Lower leg skin (tissue), 4 donors: ENCODE results near the gene UBE2Q1. TPM values are rescaled to one million over a fixed set of nuclear protein-coding genes. Genes with fewer than 3 reads are reported as not detected.

Source experiments
- DNase-seq, 2 donors: peaks; one replicate each; pipeline ENCODE4 v3.0.0-alpha.2; 2019; ENCODE audit warnings: low spot score in 2 of 2
- H3K4me3 ChIP-seq: fragments of 200-600 bp; sonication (generic); 2 replicates; pipeline ENCODE4 v1.5.1; 2017; ENCODE audit warnings: mild to moderate bottlenecking, low read depth; ENCODE audit not compliant: poor library complexity, severe bottlenecking
- CTCF ChIP-seq, 3 donors: fragments of 450-650 bp; IDR thresholded peaks; one replicate each; pipeline ENCODE4 v1.5.1; 2016; ENCODE audit warnings: antibody characterized with exemption in 3 of 3, mild to moderate bottlenecking in 3 of 3, moderate library complexity in 2 of 3
- POLR2A ChIP-seq, 2 donors: fragments of 450-650 bp; IDR thresholded peaks; one replicate each; pipeline ENCODE4 v1.6.1; 2016 to 2017; ENCODE audit warnings: antibody characterized with exemption in 2 of 2, mild to moderate bottlenecking in 1 of 2, moderate library complexity in 1 of 2
- WGBS, 2 donors: methylation state at CpG; one replicate each; pipeline ENCODE4 v1.1.5; 2018; 5-methylcytosine and 5-hydroxymethylcytosine counted together
- intact Hi-C: fragments of 100-400 bp; cut with DNase I; formaldehyde crosslinking; loops from one replicate; pipeline ENCODE4 v1.15.0; 2023; ENCODE audit warnings: low total_unique reads
- total RNA-seq, 4 donors: library from RNA; depleted of rRNA; stranded (reverse); fragments of >200 nt; gene quantifications; one replicate each; pipeline ENCODE4 v1.1.0, GENCODE V29; 2016

Gene UBE2Q1
- total RNA-seq, 4 donors from 2014 or later, result 24.1 to 40.0 (median 32.2) TPM

- peak in 1 of 2 donors; percentile 43 for DNase-seq
- H3K4me3 ChIP-seq, result no peak overlapping the region
- WGBS, 2 donors, result 76 to 88% methylated on average over 3 of the region's 3 CpGs
- TF ChIP-seq POLR2A (IDR thresholded peaks at IDR 0.05) (no peak), CTCF (IDR thresholded peaks at IDR 0.05) (no peak)
- intact Hi-C loops, result no loop called here
Measured at GRCh38 chr1:154599658-154600057, 41.2 kb upstream of the UBE2Q1 start.

- H3K4me3 ChIP-seq, result no peak overlapping the region
- intact Hi-C loops, result no loop called here
- TF ChIP-seq CTCF (IDR thresholded peaks at IDR 0.05) (no peak), POLR2A (IDR thresholded peaks at IDR 0.05) (no peak)
- peak in 1 of 2 donors; percentile 10 for DNase-seq
- WGBS, 2 donors, result 59 to 70% methylated on average over 3 of the region's 3 CpGs
Measured at GRCh38 chr1:154598871-154599635, 40.6 kb upstream of the UBE2Q1 start.

- no peak for TF ChIP-seq CTCF (IDR thresholded peaks at IDR 0.05)
- no peak for TF ChIP-seq POLR2A (IDR thresholded peaks at IDR 0.05)
- no peak for DNase-seq
- WGBS, 2 donors, result 86 to 87% methylated on average over 1 of the region's 1 CpG
- H3K4me3 ChIP-seq, result no peak overlapping the region
- intact Hi-C loops, result no loop called here
Measured at GRCh38 chr1:154595621-154596020, 37.2 kb upstream of the UBE2Q1 start.

GRCh38 chr1:154594811-154595210 lies 36.3 kb upstream of the UBE2Q1 start:
- 88% methylated on average over 7 of the region's 7 CpGs for WGBS, 2 donors
- intact Hi-C loops, result no loop called here
- no peak overlapping the region for H3K4me3 ChIP-seq
- no peak for TF ChIP-seq POLR2A (IDR thresholded peaks at IDR 0.05)
- no peak for TF ChIP-seq CTCF (IDR thresholded peaks at IDR 0.05)
- DNase-seq, result no peak

- intact Hi-C loops, result no loop called here
- DNase-seq, result no peak
- TF ChIP-seq POLR2A (IDR thresholded peaks at IDR 0.05) (no peak), CTCF (IDR thresholded peaks at IDR 0.05) (no peak)
- no peak overlapping the region for H3K4me3 ChIP-seq
Measured at GRCh38 chr1:154593390-154593789, 34.9 kb upstream of the UBE2Q1 start.

GRCh38 chr1:154591206-154591605 lies 32.7 kb upstream of the UBE2Q1 start:
- no peak for DNase-seq
- WGBS, 2 donors, result 91 to 96% methylated on average over 7 of the region's 7 CpGs
- H3K4me3 ChIP-seq, result no peak overlapping the region
- intact Hi-C loops, result no loop called here
- TF ChIP-seq POLR2A (IDR thresholded peaks at IDR 0.05), result no peak
- TF ChIP-seq CTCF (IDR thresholded peaks at IDR 0.05), result no peak
